PC-9 (cell line): Measurements from ENCODE around the gene VSTM5. TPM values are rescaled to one million over a fixed set of nuclear protein-coding genes. Genes with fewer than 3 reads are reported as not detected.

Experiments
- BruUV-seq: library from RNA; stranded (reverse); fragments of 400-500 nt; replicated peaks from 2 replicates; lab custom pipeline; 2021; lab: Mats Ljungman, UMichigan
- CTCF ChIA-PET: fragments of 300-600 bp; sonication (Branson Sonifier 250); formaldehyde crosslinking; loops from one replicate; lab custom pipeline; 2022; ENCODE audit warnings: antibody characterized with exemption; lab: Charles Lee
- POLR2A ChIA-PET: fragments of 300-600 bp; sonication (Branson Sonifier 250); formaldehyde crosslinking; loops from one replicate; lab custom pipeline; 2022; ENCODE audit warnings: antibody characterized with exemption; ENCODE audit not compliant: unreplicated experiment; lab: Charles Lee
- DNase-seq, 2 experiments: peaks; one replicate each; pipeline versions ENCODE4 v3.0.0 to v3.0.0-alpha.2; 2015 to 2022; ENCODE audit warnings: mixed read lengths in 1 of 2
- H2AFZ ChIP-seq: fragments of 200-600 bp; sonication (generic); 2 replicates; pipeline ENCODE4 v1.8.1; 2017; ENCODE audit warnings: antibody characterized with exemption
- H3F3A ChIP-seq: fragments of 200-600 bp; sonication (generic); 2 replicates; pipeline ENCODE4 v1.8.1; 2017; ENCODE audit warnings: antibody characterized with exemption, mild to moderate bottlenecking, low read depth; ENCODE audit not compliant: insufficient read depth
- H3K27ac ChIP-seq: fragments of 200-600 bp; sonication (generic); 2 replicates; pipeline ENCODE4 v1.6.1; 2016; ENCODE audit warnings: mixed run types
- H3K27me3 ChIP-seq: fragments of 200-600 bp; sonication (generic); 2 replicates; pipeline ENCODE4 v1.6.1; 2016; ENCODE audit warnings: low read depth, mixed run types; ENCODE audit not compliant: insufficient read depth
- H3K36me3 ChIP-seq: fragments of 200-600 bp; sonication (generic); 2 replicates; pipeline ENCODE4 v1.6.1; 2016; ENCODE audit warnings: low read depth, mixed run types
- H3K4me1 ChIP-seq: fragments of 200-600 bp; sonication (generic); replicated peaks from 2 replicates; pipeline ENCODE4 v1.6.1; 2016; ENCODE audit warnings: mixed run types; ENCODE audit not compliant: insufficient read depth
- H3K4me2 ChIP-seq: fragments of 200-600 bp; sonication (generic); 2 replicates; pipeline ENCODE4 v1.6.1; 2017; ENCODE audit warnings: mixed run types
- H3K4me3 ChIP-seq: fragments of 200-600 bp; sonication (generic); 2 replicates; pipeline ENCODE4 v1.6.1; 2016; ENCODE audit warnings: mixed run types
- H3K79me2 ChIP-seq: fragments of 200-600 bp; sonication (generic); 2 replicates; pipeline ENCODE4 v1.6.1; 2017; ENCODE audit warnings: low read depth, mixed run types
- H3K9me2 ChIP-seq: fragments of 200-600 bp; sonication (generic); 2 replicates; pipeline ENCODE4 v1.8.1; 2017; ENCODE audit warnings: mild to moderate bottlenecking; ENCODE audit not compliant: insufficient read depth
- H3K9me3 ChIP-seq: fragments of 200-600 bp; sonication (generic); 2 replicates; pipeline ENCODE4 v1.8.1; 2016; ENCODE audit warnings: low read depth; ENCODE audit not compliant: insufficient read depth
- H4K20me1 ChIP-seq: fragments of 200-600 bp; sonication (generic); 2 replicates; pipeline ENCODE4 v1.8.1; 2017; ENCODE audit not compliant: insufficient read depth
- CTCF ChIP-seq: fragments of 200-600 bp; sonication (generic); conservative IDR thresholded peaks from 2 replicates; pipeline ENCODE4 v1.6.1; 2017; ENCODE audit warnings: mixed run types, antibody characterized with exemption, mild to moderate bottlenecking, moderate library complexity
- EZH2 ChIP-seq: fragments of 200-600 bp; sonication (generic); IDR thresholded peaks from 2 replicates; pipeline ENCODE4 v1.8.0; 2017; ENCODE audit warnings: antibody characterized with exemption, low read depth
- intact Hi-C: fragments of 100-400 bp; cut with micrococcal nuclease; formaldehyde crosslinking; loops from one replicate; pipeline ENCODE4 v1.10.0; 2022; ENCODE audit not compliant: unreplicated experiment
- total RNA-seq: library from RNA; stranded (reverse); gene quantifications from 2 replicates; pipeline ENCODE4 v1.2.3, GENCODE V29; 2021

Gene VSTM5
- total RNA-seq, 1 experiment from 2014 or later, result 0.81 TPM

- intact Hi-C loops, result no loop called here
- ChIA-PET POLR2A (no interaction called here), CTCF (no interaction called here)
- TF ChIP-seq EZH2 (no peak), CTCF (no peak)
- no peak overlapping the region for H3K4me3 ChIP-seq
- no peak for DNase-seq
- H3K9me2 ChIP-seq, result no peaks in the 10 kb centered on the region
- H3K4me2 ChIP-seq, result no peak overlapping the region
- H3K27ac ChIP-seq, result no peak overlapping the region
- H3K9me3 ChIP-seq, result no peaks in the 10 kb centered on the region
- peaks cover 69% of the 10 kb centered on the region for H3K36me3 ChIP-seq
- no peaks in the 10 kb centered on the region for H3K4me1 ChIP-seq
- no TSS peak for BruUV-seq
- H4K20me1 ChIP-seq, result peaks cover 21% of the 10 kb centered on the region
- H3F3A ChIP-seq, result peaks cover 15% of the 10 kb centered on the region
- H3K27me3 ChIP-seq, result no peaks in the 10 kb centered on the region
- H3K79me2 ChIP-seq, result no peaks in the 10 kb centered on the region
- no peak overlapping the region for H2AFZ ChIP-seq
These were observed 49.1 kb downstream of the VSTM5 start for GRCh38 chr11:93801366-93801765.

GRCh38 chr11:93796441-93797231, 53.8 kb downstream of the VSTM5 start:
- Histone ChIP-seq H3K27ac (0 out of 2 replicates have a peak overlapping the region, but pooled peaks have one; percentile 5), H3K27me3 (no peaks in the 10 kb centered on the region), H3K4me2 (no peak overlapping the region), H3K9me3 (no peaks in the 10 kb centered on the region), H3K4me3 (no peak overlapping the region), H3K36me3 (peaks cover 79% of the 10 kb centered on the region), H3F3A (peaks cover 29% of the 10 kb centered on the region), H2AFZ (no peak overlapping the region), H4K20me1 (peaks cover 43% of the 10 kb centered on the region), H3K79me2 (no peaks in the 10 kb centered on the region), H3K9me2 (no peaks in the 10 kb centered on the region), H3K4me1 (no peaks in the 10 kb centered on the region)
- intact Hi-C loops, result loop anchor here (10.0 kb wide), 1 partner anchor 102 kb away; no protein-coding TSS in a partner anchor
- POLR2A ChIA-PET, result no interaction called here
- no peak for TF ChIP-seq CTCF
- no peak for TF ChIP-seq EZH2
- BruUV-seq, result no TSS peak
- CTCF ChIA-PET, result no interaction called here
- DNase-seq, result no peak

- no peak for DNase-seq
- POLR2A ChIA-PET, result interaction anchor here (0.6 kb wide), 1 partner anchor 59 kb away, joined by 3 read pairs; no protein-coding TSS in a partner anchor
- H4K20me1 ChIP-seq, result peaks cover 68% of the 10 kb centered on the region
These were observed 58.9 kb downstream of the VSTM5 start for GRCh38 chr11:93791493-93791892.

More at GRCh38 chr11:93791493-93791892, 58.9 kb downstream of the VSTM5 start:
- Histone ChIP-seq H3F3A (peaks cover 15% of the 10 kb centered on the region; the same call in 1 of the 2 replicates), H3K36me3 (peaks cover 81% of the 10 kb centered on the region), H3K27me3 (no peaks in the 10 kb centered on the region), H3K79me2 (peaks cover 42% of the 10 kb centered on the region), H2AFZ (no peak overlapping the region), H3K4me3 (no peak overlapping the region), H3K4me1 (peaks cover 11% of the 10 kb centered on the region), H3K27ac (no peak overlapping the region), H3K4me2 (no peak overlapping the region), H3K9me2 (no peaks in the 10 kb centered on the region), H3K9me3 (no peaks in the 10 kb centered on the region)
- TF ChIP-seq CTCF (no peak), EZH2 (no peak)
- BruUV-seq, result no TSS peak
- CTCF ChIA-PET, result no interaction called here
- intact Hi-C loops, result loop anchor here (10.0 kb wide), 1 partner anchor 97 kb away; no protein-coding TSS in a partner anchor
